ENCODE results near the gene CABP2.
"Not testable (repeated sequence)": the region's sequence is repeated elsewhere in the genome, so short reads cannot be mapped to it uniquely, and the experiment has no call there.

The CABP2 gene

GRCh38 chr11:67522844-67523555, at the start of gene CABP2:
CABP2 (minus strand) TSS chr11:67523446; CDS start chr11:67523326, 120 bp downstream.
- DNase-seq (ENCODE audit: low read depth) = no peak
- no peak within 1 kb of the TSS for H3K4me3 ChIP-seq (ENCODE audit: low read length)
- TF ChIP-seq CTCF (IDR thresholded peaks at IDR 0.05; ENCODE audit: insufficient read depth, low read depth, low read length, missing control alignments) = no peak

- DNase-seq (ENCODE audit: low read depth) = peak; percentile 71
Measured at GRCh38 chr11:67572747-67573419, 49.6 kb upstream of the CABP2 start.

GRCh38 chr11:67572305-67572704, 49.1 kb upstream of the CABP2 start:
- H3K4me3 ChIP-seq (ENCODE audit: low read length) = no peak overlapping the region
- no peak for TF ChIP-seq CTCF (IDR thresholded peaks at IDR 0.05; ENCODE audit: insufficient read depth, low read depth, low read length, missing control alignments)
- no peak for DNase-seq (ENCODE audit: low read depth)

More at GRCh38 chr11:67572747-67573419, 49.6 kb upstream of the CABP2 start:
- no peak overlapping the region for H3K4me3 ChIP-seq (ENCODE audit: low read length)
- peak; percentile 84 for TF ChIP-seq CTCF (IDR thresholded peaks at IDR 0.05; ENCODE audit: insufficient read depth, low read depth, low read length, missing control alignments)

GRCh38 chr11:67571443-67571842, 48.2 kb upstream of the CABP2 start:
- no peak for DNase-seq (ENCODE audit: low read depth)
- TF ChIP-seq CTCF (IDR thresholded peaks at IDR 0.05; ENCODE audit: insufficient read depth, low read depth, low read length, missing control alignments) = no peak
- H3K4me3 ChIP-seq (ENCODE audit: low read length) = no peak overlapping the region

GRCh38 chr11:67564230-67564629, 41.0 kb upstream of the CABP2 start:
- H3K4me3 ChIP-seq (ENCODE audit: low read length) = no peak overlapping the region
- peak; percentile 17 for DNase-seq (ENCODE audit: low read depth)
- TF ChIP-seq CTCF (IDR thresholded peaks at IDR 0.05; ENCODE audit: insufficient read depth, low read depth, low read length, missing control alignments) = no peak

GRCh38 chr11:67563705-67564114, 40.5 kb upstream of the CABP2 start:
- DNase-seq (ENCODE audit: low read depth) = peak; percentile 82
- not testable (repeated sequence) for H3K4me3 ChIP-seq (ENCODE audit: low read length)

- H3K4me3 ChIP-seq (ENCODE audit: low read length) = no peak overlapping the region
- no peak for TF ChIP-seq CTCF (IDR thresholded peaks at IDR 0.05; ENCODE audit: insufficient read depth, low read depth, low read length, missing control alignments)
Measured at GRCh38 chr11:67562963-67563704, 39.9 kb upstream of the CABP2 start.

More at GRCh38 chr11:67562963-67563704, 39.9 kb upstream of the CABP2 start:
- no peak for DNase-seq (ENCODE audit: low read depth)

All from epithelial cell of esophagus (primary cell).